ENCODE data around the gene NCCRP1.
"Not testable (repeated sequence)": the region's sequence is repeated elsewhere in the genome, so short reads cannot be mapped to it uniquely, and the experiment has no call there.

- TF ChIP-seq TCF7L2 (IDR thresholded peaks at IDR 0.05; ENCODE audit: low read depth, low read length); CTCF (IDR thresholded peaks at IDR 0.05): not testable (repeated sequence)
These were observed 47.8 kb downstream of the NCCRP1 start, which contains the start of gene IFNL3 for GRCh38 chr19:39244410-39245100.

Data from Panc1 (cell line).